ENCODE data around the gene LTBP2.
A peak's percentile ranks its signal among the peaks of the same experiment; 100 is the strongest.

LTBP2 gene

GRCh38 chr14:74574706-74575105 is 37.3 kb downstream of the LTBP2 start:
- peak; percentile 28 for ATAC-seq (replicated peaks)
- no peak overlapping the region for H3K27ac Mint-ChIP-seq
- peaks cover 9% of the 10 kb centered on the region for H3K36me3 Mint-ChIP-seq (ENCODE audit: insufficient read depth)
- H3K9me3 Mint-ChIP-seq, result no peaks in the 10 kb centered on the region
- H3K4me1 Mint-ChIP-seq (ENCODE audit: low read depth in 2 of 2), result peaks cover 29 to 45% of the 10 kb centered on the region in 2 donors
- peaks cover 32 to 52% of the 10 kb centered on the region in 2 donors for H3K27me3 Mint-ChIP-seq
- H3K4me3 Mint-ChIP-seq, result no peak overlapping the region
- DNase-seq, result no peak

- peaks cover 9% of the 10 kb centered on the region for H3K36me3 Mint-ChIP-seq (ENCODE audit: insufficient read depth)
- peaks cover 36 to 53% of the 10 kb centered on the region in 2 donors for H3K27me3 Mint-ChIP-seq
- peak; percentile 23 to 37 (median 30) for DNase-seq
- peak overlapping the region in 1 of 2 donors; percentile 19 for H3K27ac Mint-ChIP-seq
- H3K9me3 Mint-ChIP-seq, result no peaks in the 10 kb centered on the region
- peak; percentile 90 for ATAC-seq (replicated peaks)
- peaks cover 29 to 45% of the 10 kb centered on the region in 2 donors for H3K4me1 Mint-ChIP-seq (ENCODE audit: low read depth in 2 of 2)
- H3K4me3 Mint-ChIP-seq, result peak overlapping the region; percentile 49 to 72
Observed at GRCh38 chr14:74574090-74574433, 38.0 kb downstream of the LTBP2 start.

DNA sequence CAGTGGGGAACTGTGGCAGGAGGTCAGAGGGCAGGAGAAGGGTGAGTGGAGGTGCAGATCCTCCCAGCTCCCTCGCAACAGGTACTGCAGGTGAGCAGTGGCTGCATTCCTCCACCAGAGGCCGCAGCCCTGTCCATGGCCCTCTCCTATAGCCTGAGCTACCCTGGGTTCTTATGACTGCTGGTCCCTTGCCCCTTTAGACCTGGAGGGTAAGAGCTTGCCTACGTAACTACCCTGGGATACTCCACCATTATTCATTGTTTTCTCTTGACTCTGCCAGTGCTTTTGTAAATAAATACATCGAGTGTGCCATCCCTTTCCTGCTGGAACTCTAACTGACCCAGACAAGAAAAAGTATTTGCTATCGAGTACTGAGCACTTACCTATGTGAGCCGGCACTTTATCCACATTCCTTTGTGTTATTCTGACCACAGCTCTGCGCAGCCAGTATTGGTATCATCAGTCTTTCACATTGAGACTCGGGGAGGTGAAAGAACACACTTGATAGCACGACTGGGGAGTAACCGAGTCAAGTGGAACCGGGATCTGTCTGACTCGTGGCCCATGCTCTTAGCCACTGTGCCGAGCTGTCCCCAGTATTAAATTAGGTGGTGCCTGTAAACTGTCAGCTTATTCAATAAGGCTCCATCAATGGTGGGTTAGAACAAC is 38.5 kb downstream of the LTBP2 start:
- Mint-ChIP-seq H3K27me3 (peaks cover 41 to 58% of the 10 kb centered on the region in 2 donors), H3K4me3 (peak overlapping the region; percentile 49 to 72), H3K27ac (peak overlapping the region in 1 of 2 donors; percentile 19), H3K9me3 (no peaks in the 10 kb centered on the region), H3K4me1 (ENCODE audit: low read depth in 2 of 2) (peaks cover 29 to 46% of the 10 kb centered on the region in 2 donors), H3K36me3 (ENCODE audit: insufficient read depth) (peaks cover 8% of the 10 kb centered on the region)
- DNase-seq (no peak), ATAC-seq (replicated peaks) (no peak)

GRCh38 chr14:74572726-74573301 is 39.2 kb downstream of the LTBP2 start:
- peak overlapping the region; percentile 10 to 49 for H3K4me3 Mint-ChIP-seq
- ATAC-seq (replicated peaks) (no peak), DNase-seq (no peak)
- H3K4me1 Mint-ChIP-seq (ENCODE audit: low read depth in 2 of 2), result peaks cover 29 to 46% of the 10 kb centered on the region in 2 donors
- H3K9me3 Mint-ChIP-seq, result no peaks in the 10 kb centered on the region
- no peak overlapping the region for H3K27ac Mint-ChIP-seq
- peaks cover 5% of the 10 kb centered on the region for H3K36me3 Mint-ChIP-seq (ENCODE audit: insufficient read depth)
- peaks cover 47 to 61% of the 10 kb centered on the region in 2 donors for H3K27me3 Mint-ChIP-seq

- DNase-seq, result no peak
- Mint-ChIP-seq H3K4me1 (ENCODE audit: low read depth in 2 of 2) (peaks cover 29 to 46% of the 10 kb centered on the region in 2 donors), H3K27me3 (peaks cover 49 to 61% of the 10 kb centered on the region in 2 donors), H3K36me3 (ENCODE audit: insufficient read depth) (peaks cover 5% of the 10 kb centered on the region), H3K9me3 (no peaks in the 10 kb centered on the region), H3K27ac (no peak overlapping the region), H3K4me3 (peak overlapping the region; percentile 37 to 49)
- ATAC-seq (replicated peaks), result no peak
Observed at GRCh38 chr14:74571901-74572725, 39.9 kb downstream of the LTBP2 start.

- peaks cover 29 to 45% of the 10 kb centered on the region in 2 donors for H3K4me1 Mint-ChIP-seq (ENCODE audit: low read depth in 2 of 2)
- H3K9me3 Mint-ChIP-seq, result no peaks in the 10 kb centered on the region
- H3K27me3 Mint-ChIP-seq, result peaks cover 44 to 61% of the 10 kb centered on the region in 2 donors
- no peak overlapping the region for H3K27ac Mint-ChIP-seq
- DNase-seq (no peak), ATAC-seq (replicated peaks) (no peak)
- peaks cover 5% of the 10 kb centered on the region for H3K36me3 Mint-ChIP-seq (ENCODE audit: insufficient read depth)
- peak overlapping the region in 1 of 2 donors; percentile 37 for H3K4me3 Mint-ChIP-seq
Observed at GRCh38 chr14:74571441-74571841, 40.6 kb downstream of the LTBP2 start.

- Mint-ChIP-seq H3K27me3 (peaks cover 51 to 63% of the 10 kb centered on the region in 2 donors), H3K36me3 (ENCODE audit: insufficient read depth) (peaks cover 5% of the 10 kb centered on the region), H3K9me3 (no peaks in the 10 kb centered on the region), H3K4me3 (no peak overlapping the region), H3K4me1 (ENCODE audit: low read depth in 2 of 2) (peaks cover 29 to 41% of the 10 kb centered on the region in 2 donors), H3K27ac (no peak overlapping the region)
- ATAC-seq (replicated peaks), result no peak
- no peak for DNase-seq
Observed at GRCh38 chr14:74570696-74571095, 41.3 kb downstream of the LTBP2 start.

- Mint-ChIP-seq H3K4me1 (ENCODE audit: low read depth in 2 of 2) (peaks cover 29 to 40% of the 10 kb centered on the region in 2 donors), H3K27me3 (peaks cover 58 to 68% of the 10 kb centered on the region in 2 donors), H3K27ac (no peak overlapping the region), H3K9me3 (no peaks in the 10 kb centered on the region), H3K4me3 (no peak overlapping the region), H3K36me3 (ENCODE audit: insufficient read depth) (peaks cover 5% of the 10 kb centered on the region)
- no peak for ATAC-seq (replicated peaks)
- DNase-seq, result no peak
Observed at GRCh38 chr14:74569806-74570591, 42.0 kb downstream of the LTBP2 start.

GRCh38 chr14:74569387-74569786 is 42.6 kb downstream of the LTBP2 start:
- no peak overlapping the region for H3K4me3 Mint-ChIP-seq
- peaks cover 5% of the 10 kb centered on the region for H3K36me3 Mint-ChIP-seq (ENCODE audit: insufficient read depth)
- no peaks in the 10 kb centered on the region for H3K9me3 Mint-ChIP-seq
- no peak for ATAC-seq (replicated peaks)
- peaks cover 64 to 73% of the 10 kb centered on the region in 2 donors for H3K27me3 Mint-ChIP-seq
- H3K4me1 Mint-ChIP-seq (ENCODE audit: low read depth in 2 of 2), result peaks cover 24 to 34% of the 10 kb centered on the region in 2 donors
- no peak for DNase-seq
- H3K27ac Mint-ChIP-seq, result no peak overlapping the region

DNA sequence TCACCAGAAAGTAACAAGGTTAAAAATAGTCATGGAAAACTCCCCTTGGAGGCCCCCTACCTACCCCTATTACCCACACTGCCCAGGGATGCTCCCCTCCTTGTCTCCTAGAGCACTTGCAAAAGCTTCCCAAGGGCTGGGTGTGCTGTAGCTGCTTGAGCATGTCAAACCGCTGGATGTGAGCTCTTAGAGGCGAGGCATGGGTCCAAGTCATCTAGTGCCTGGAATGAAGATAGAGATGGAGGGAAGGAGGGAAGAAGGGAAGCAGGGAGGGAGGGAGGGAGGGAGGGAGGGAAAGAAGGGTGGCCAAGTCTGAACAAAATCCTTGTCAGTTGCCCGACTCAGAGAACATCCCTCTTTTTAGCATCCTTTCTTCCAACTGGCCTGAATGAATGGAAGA is 43.1 kb downstream of the LTBP2 start:
- H3K27me3 Mint-ChIP-seq, result peaks cover 64 to 73% of the 10 kb centered on the region in 2 donors
- no peak overlapping the region for H3K4me3 Mint-ChIP-seq
- no peak overlapping the region for H3K27ac Mint-ChIP-seq
- H3K9me3 Mint-ChIP-seq, result no peaks in the 10 kb centered on the region
- H3K4me1 Mint-ChIP-seq (ENCODE audit: low read depth in 2 of 2), result peaks cover 20 to 30% of the 10 kb centered on the region in 2 donors
- H3K36me3 Mint-ChIP-seq (ENCODE audit: insufficient read depth), result peaks cover under 1% of the 10 kb centered on the region
- DNase-seq, result no peak
- ATAC-seq (replicated peaks), result no peak

- DNase-seq (no peak), ATAC-seq (replicated peaks) (no peak)
- Mint-ChIP-seq H3K4me1 (ENCODE audit: low read depth in 2 of 2) (peaks cover 14 to 24% of the 10 kb centered on the region in 2 donors), H3K36me3 (ENCODE audit: insufficient read depth) (no peaks in the 10 kb centered on the region), H3K27ac (no peak overlapping the region), H3K27me3 (peaks cover 64 to 73% of the 10 kb centered on the region in 2 donors), H3K4me3 (no peak overlapping the region), H3K9me3 (no peaks in the 10 kb centered on the region)
Observed at GRCh38 chr14:74568380-74568649, 43.7 kb downstream of the LTBP2 start.

DNA sequence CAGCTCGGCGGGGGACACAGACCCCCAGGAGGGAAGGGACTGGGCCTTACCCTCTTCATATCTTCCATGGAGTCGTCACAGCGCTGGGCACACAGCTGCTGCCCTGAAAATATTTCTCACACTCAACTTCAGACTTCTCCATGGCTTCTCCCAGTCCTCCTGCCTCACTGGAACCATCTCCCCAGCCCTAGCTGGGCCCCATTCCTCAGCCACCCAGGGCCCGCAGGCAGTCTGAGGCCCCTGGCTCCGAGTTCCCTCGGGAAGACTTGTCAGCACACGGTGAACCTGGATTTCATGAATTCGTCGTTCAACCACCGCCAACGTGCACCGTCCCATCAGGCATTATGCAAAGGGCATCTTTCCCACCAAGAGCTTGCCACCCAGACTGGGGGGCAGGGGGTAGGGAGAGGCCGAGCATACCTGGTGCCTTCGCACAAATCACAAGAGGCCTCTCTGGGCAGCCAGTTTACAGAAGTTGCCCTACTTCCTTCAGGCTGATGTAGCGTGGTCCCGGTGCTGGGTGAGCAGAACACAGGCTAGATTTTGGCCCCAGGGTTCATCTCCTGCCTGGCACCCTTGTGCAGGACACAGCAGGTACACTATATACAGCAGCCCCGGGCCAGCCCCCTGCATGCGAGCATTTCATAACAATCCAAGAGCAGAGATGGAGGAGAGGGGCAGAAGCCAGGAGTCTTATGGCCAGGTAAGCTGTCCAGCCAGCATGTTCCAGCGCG is 44.2 kb downstream of the LTBP2 start:
- no peaks in the 10 kb centered on the region for H3K9me3 Mint-ChIP-seq
- no peaks in the 10 kb centered on the region for H3K36me3 Mint-ChIP-seq (ENCODE audit: insufficient read depth)
- peaks cover 63 to 73% of the 10 kb centered on the region in 2 donors for H3K27me3 Mint-ChIP-seq
- no peak overlapping the region for H3K4me3 Mint-ChIP-seq
- H3K27ac Mint-ChIP-seq, result no peak overlapping the region
- no peak for DNase-seq
- H3K4me1 Mint-ChIP-seq (ENCODE audit: low read depth in 2 of 2), result peaks cover 10 to 19% of the 10 kb centered on the region in 2 donors
- no peak for ATAC-seq (replicated peaks)
